Spleen (tissue), 11 donors: ENCODE results near the gene PPARGC1A. TPM values are rescaled to one million over a fixed set of nuclear protein-coding genes. Genes with fewer than 3 reads are reported as not detected.

Source experiments
- DNase-seq: peaks from one replicate; pipeline ENCODE4 v3.0.0-alpha.2; 2020
- H3K27ac ChIP-seq, 8 donors: fragments of 200-600 bp; sonication (generic) in 7 of 8; 1 replicate in 4 of 8; 2 replicates in 4 of 8; pipeline versions ENCODE4 v1.5.0 to v1.8.0; 2016 to 2021; ENCODE audit warnings: inconsistent platforms in 4 of 8, mild to moderate bottlenecking in 4 of 8, moderate library complexity in 1 of 8
- H3K27me3 ChIP-seq, 7 donors: fragments of 200-600 bp; sonication (generic) in 6 of 7; replicated peaks in 1 of 7; 1 replicate in 4 of 7; 2 replicates in 3 of 7; pipeline versions ENCODE4 v1.5.0 to v1.8.0; 2016 to 2021; ENCODE audit warnings: inconsistent platforms in 3 of 7, mild to moderate bottlenecking in 1 of 7
- H3K36me3 ChIP-seq, 6 donors: fragments of 200-600 bp; sonication (generic) in 5 of 6; 1 replicate in 4 of 6; 2 replicates in 2 of 6; pipeline versions ENCODE4 v1.5.0 to v1.8.0; 2016 to 2021; ENCODE audit warnings: inconsistent platforms in 2 of 6
- H3K4me1 ChIP-seq, 6 donors: fragments of 200-600 bp; sonication (generic) in 5 of 6; 1 replicate in 3 of 6; 2 replicates in 3 of 6; pipeline versions ENCODE4 v1.5.0 to v1.8.0; 2016 to 2021; ENCODE audit warnings: inconsistent platforms in 3 of 6
- H3K4me3 ChIP-seq, 8 donors: fragments of 200-600 bp; sonication (generic) in 7 of 8; 1 replicate in 4 of 8; 2 replicates in 4 of 8; pipeline versions ENCODE4 v1.5.0 to v1.8.0; 2016 to 2021; ENCODE audit warnings: inconsistent platforms in 4 of 8, mild to moderate bottlenecking in 4 of 8, moderate library complexity in 2 of 8
- H3K9me3 ChIP-seq, 8 donors: fragments of 200-600 bp; sonication (generic) in 7 of 8; 1 replicate in 4 of 8; 2 replicates in 4 of 8; pipeline versions ENCODE4 v1.5.0 to v1.8.0; 2016 to 2021; ENCODE audit warnings: inconsistent platforms in 4 of 8
- POLR2A ChIP-seq, 3 donors: fragments of 450-650 bp; IDR thresholded peaks; one replicate each; pipeline ENCODE4 v1.5.1; 2017; ENCODE audit warnings: antibody characterized with exemption in 3 of 3, mild to moderate bottlenecking in 1 of 3
- POLR2AphosphoS5 ChIP-seq, 3 donors: sonication (generic); formaldehyde crosslinking; IDR thresholded peaks; one replicate each; pipeline ENCODE4 v1.5.1; 2017; ENCODE audit warnings: antibody characterized with exemption in 3 of 3
- WGBS, 5 donors: extraction: QIAGEN DNeasy Blood & Tissue Kit in 3 of 5; methylation state at CpG; one replicate each; pipeline versions ENCODE4 v1.1.5 to v1.1.7; 2013 to 2018; 5-methylcytosine and 5-hydroxymethylcytosine counted together
- intact Hi-C: fragments of 100-400 bp; cut with DNase I; formaldehyde crosslinking; loops from one replicate; pipeline ENCODE4 v1.15.0; 2023; ENCODE audit warnings: low total_unique reads
- polyA plus RNA-seq, 3 donors: library from polyadenylated mRNA; stranded (reverse); fragments of 200-250 nt; gene quantifications; one replicate each; pipeline ENCODE4 v1.2.1, GENCODE V29; 2013
- total RNA-seq, 7 donors: library from RNA; depleted of rRNA in 3 of 7; stranded (reverse); fragments of >200 nt in 3 of 7; fragmentation: NEBNext Ultra II Directional in 4 of 7; extraction: Animal tissue kit (Norgen Biotek cat#: 25700) in 4 of 7; gene quantifications; one replicate each; pipeline versions ENCODE4 v1.1.0 to v1.2.1, GENCODE V29; 2016 to 2021
- TF ChIP-seq, protein P1 (sequence below), 11 experiments: fragments of 200-600 bp in 7 of 11; fragments of 450-650 bp in 4 of 11; sonication (generic) in 4 of 11; IDR thresholded peaks in 8 of 11; conservative IDR thresholded peaks in 3 of 11; 1 replicate in 7 of 11; 2 replicates in 4 of 11; pipeline versions ENCODE4 v1.4.0 to v1.8.0; 2016 to 2021; ENCODE audit warnings: antibody characterized with exemption in 11 of 11, inconsistent platforms in 4 of 11, mild to moderate bottlenecking in 1 of 11
- donor health status: healthy with polysubstance abuse.
- donor health status: DM: no; HTN: no; CAD: no; lungs with moderate emphysema.
- donor health status: DM: no; HTN: no; CAD: no.
- donor health status: Bipolar disorder and iron deficiency.
- donor health status: healthy.
- donor health status: DM: no; HTN: no; CAD: no.
- donor health status: DM: yes; HTN: yes; CAD: no.

The PPARGC1A gene
- total and polyA plus RNA-seq, 10 donors: 0.32 to 7.3 (median 2.6) TPM

DNA sequence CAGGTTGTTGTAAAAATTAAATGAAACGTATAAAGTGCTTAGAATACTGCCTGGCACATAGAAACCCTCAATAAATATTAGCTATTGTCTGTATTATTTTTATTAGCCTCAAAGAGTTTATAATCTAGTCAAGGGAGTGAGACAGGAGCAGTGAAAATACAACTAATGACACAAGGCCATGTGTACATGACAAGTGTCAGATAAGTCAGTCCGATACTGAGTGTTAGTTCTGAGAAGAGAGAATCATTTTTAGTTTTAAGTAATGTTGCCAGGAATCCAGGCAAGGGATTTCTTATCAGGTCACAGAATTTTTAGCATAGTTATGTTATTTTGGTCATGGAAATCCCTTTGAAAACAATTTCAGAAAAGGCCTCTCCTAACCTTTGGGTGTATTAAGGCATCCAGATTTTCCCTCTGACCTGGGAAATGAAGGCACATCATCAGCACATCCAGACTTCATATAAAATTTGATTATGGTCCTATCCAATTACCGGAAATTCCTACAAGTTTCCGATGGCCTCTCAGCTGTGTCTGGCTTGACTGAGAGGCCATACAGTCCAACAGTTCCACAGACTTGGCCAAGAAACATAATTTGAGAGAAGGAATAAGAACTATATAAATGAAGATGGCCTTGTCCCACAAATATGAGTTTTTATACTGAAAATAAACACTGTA lies 35.7 kb downstream of the PPARGC1A start:
- no peak for TF ChIP-seq POLR2AphosphoS5 (IDR thresholded peaks at IDR 0.05)
- TF ChIP-seq, protein P1, sequence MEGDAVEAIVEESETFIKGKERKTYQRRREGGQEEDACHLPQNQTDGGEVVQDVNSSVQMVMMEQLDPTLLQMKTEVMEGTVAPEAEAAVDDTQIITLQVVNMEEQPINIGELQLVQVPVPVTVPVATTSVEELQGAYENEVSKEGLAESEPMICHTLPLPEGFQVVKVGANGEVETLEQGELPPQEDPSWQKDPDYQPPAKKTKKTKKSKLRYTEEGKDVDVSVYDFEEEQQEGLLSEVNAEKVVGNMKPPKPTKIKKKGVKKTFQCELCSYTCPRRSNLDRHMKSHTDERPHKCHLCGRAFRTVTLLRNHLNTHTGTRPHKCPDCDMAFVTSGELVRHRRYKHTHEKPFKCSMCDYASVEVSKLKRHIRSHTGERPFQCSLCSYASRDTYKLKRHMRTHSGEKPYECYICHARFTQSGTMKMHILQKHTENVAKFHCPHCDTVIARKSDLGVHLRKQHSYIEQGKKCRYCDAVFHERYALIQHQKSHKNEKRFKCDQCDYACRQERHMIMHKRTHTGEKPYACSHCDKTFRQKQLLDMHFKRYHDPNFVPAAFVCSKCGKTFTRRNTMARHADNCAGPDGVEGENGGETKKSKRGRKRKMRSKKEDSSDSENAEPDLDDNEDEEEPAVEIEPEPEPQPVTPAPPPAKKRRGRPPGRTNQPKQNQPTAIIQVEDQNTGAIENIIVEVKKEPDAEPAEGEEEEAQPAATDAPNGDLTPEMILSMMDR (IDR thresholded peaks at IDR 0.05 in 8 of 11, conservative IDR thresholded peaks at IDR 0.05 in 3 of 11): no peak
- TF ChIP-seq POLR2A (IDR thresholded peaks at IDR 0.05): no peak

GRCh38 chr4:23851464-23851863 lies 38.4 kb downstream of the PPARGC1A start:
- WGBS, 5 donors: 78 to 91% (median 89%) methylated on average over 2 of the region's 2 CpGs
- TF ChIP-seq POLR2A (IDR thresholded peaks at IDR 0.05) (no peak), POLR2AphosphoS5 (IDR thresholded peaks at IDR 0.05) (no peak)
- TF ChIP-seq, protein P1 (IDR thresholded peaks at IDR 0.05 in 8 of 11, conservative IDR thresholded peaks at IDR 0.05 in 3 of 11): no peak
- no peak for DNase-seq

More for the DNA sequence above, 35.7 kb downstream of the PPARGC1A start:
- WGBS, 5 donors: 80 to 90% (median 84%) methylated on average over 4 of the region's 4 CpGs
- DNase-seq: no peak
- H3K27ac ChIP-seq: no peak overlapping the region
- intact Hi-C loops: no loop called here
- no peak overlapping the region for H3K4me3 ChIP-seq
- H3K4me1 ChIP-seq: no peaks in the 10 kb centered on the region
- no peaks in the 10 kb centered on the region for H3K36me3 ChIP-seq
- no peaks in the 10 kb centered on the region for H3K27me3 ChIP-seq
- H3K9me3 ChIP-seq: no peaks in the 10 kb centered on the region

DNA sequence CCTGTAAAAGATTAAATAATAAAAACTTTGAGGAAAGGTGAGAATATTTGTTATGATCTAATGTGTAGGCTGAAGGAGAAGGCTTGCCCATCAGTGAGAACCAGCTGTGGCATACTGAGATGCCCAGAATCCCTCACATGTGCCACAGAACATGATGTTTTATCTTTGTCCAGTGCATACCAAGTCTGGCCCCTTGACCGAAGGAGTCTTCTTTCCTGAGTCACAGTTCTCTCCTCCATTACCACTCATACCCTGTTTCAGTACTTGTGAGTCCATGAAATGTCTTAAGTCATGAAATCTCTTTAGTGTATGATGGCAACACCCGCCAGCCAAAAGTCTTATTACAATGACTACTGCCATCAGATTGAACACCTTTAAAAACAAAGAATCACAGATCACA lies 42.7 kb downstream of the PPARGC1A start:
- peaks cover 0 to 4% (median 0%) of the 10 kb centered on the region in 8 donors for H3K9me3 ChIP-seq
- intact Hi-C loops: no loop called here
- H3K36me3 ChIP-seq: no peaks in the 10 kb centered on the region
- TF ChIP-seq, protein P1 (IDR thresholded peaks at IDR 0.05 in 8 of 11, conservative IDR thresholded peaks at IDR 0.05 in 3 of 11): no peak
- TF ChIP-seq POLR2AphosphoS5 (IDR thresholded peaks at IDR 0.05) (no peak), POLR2A (IDR thresholded peaks at IDR 0.05) (no peak)
- H3K27ac ChIP-seq: no peak overlapping the region
- H3K4me1 ChIP-seq: no peaks in the 10 kb centered on the region
- 85 to 92% (median 88%) methylated on average over 2 of the region's 2 CpGs for WGBS, 5 donors
- no peaks in the 10 kb centered on the region for H3K27me3 ChIP-seq
- no peak for DNase-seq
- no peak overlapping the region for H3K4me3 ChIP-seq

More at GRCh38 chr4:23851464-23851863, 38.4 kb downstream of the PPARGC1A start:
- no peak overlapping the region for H3K4me3 ChIP-seq
- no peaks in the 10 kb centered on the region for H3K27me3 ChIP-seq
- H3K36me3 ChIP-seq: no peaks in the 10 kb centered on the region
- intact Hi-C loops: no loop called here
- no peak overlapping the region for H3K27ac ChIP-seq
- peaks cover 0 to 4% (median 0%) of the 10 kb centered on the region in 8 donors for H3K9me3 ChIP-seq
- H3K4me1 ChIP-seq: no peaks in the 10 kb centered on the region

- Histone ChIP-seq H3K4me1 (no peaks in the 10 kb centered on the region), H3K9me3 (peaks cover 0 to 4% (median 0%) of the 10 kb centered on the region in 8 donors), H3K36me3 (no peaks in the 10 kb centered on the region), H3K4me3 (no peak overlapping the region), H3K27me3 (no peaks in the 10 kb centered on the region), H3K27ac (no peak overlapping the region)
- WGBS, 5 donors: 80 to 95% (median 94%) methylated on average over 4 of the region's 4 CpGs
- intact Hi-C loops: no loop called here
- DNase-seq: no peak
- TF ChIP-seq, protein P1 (IDR thresholded peaks at IDR 0.05 in 8 of 11, conservative IDR thresholded peaks at IDR 0.05 in 3 of 11): no peak
- no peak for TF ChIP-seq POLR2AphosphoS5 (IDR thresholded peaks at IDR 0.05)
- no peak for TF ChIP-seq POLR2A (IDR thresholded peaks at IDR 0.05)
Observed at GRCh38 chr4:23844961-23845360, 44.9 kb downstream of the PPARGC1A start.
